HepG2 (cell line): ENCODE measurements around the gene POLR3H.

ENCODE experiments used
- CHCHD3 ChIP-seq: sonication (generic); formaldehyde crosslinking; IDR thresholded peaks from 2 replicates; pipeline ENCODE4 v1.8.0; 2022; ENCODE audit warnings: mild to moderate bottlenecking, missing genetic modification reagents, moderate library complexity
- CTCF ChIP-seq: sonication (generic); formaldehyde crosslinking; IDR thresholded peaks from 2 replicates; pipeline ENCODE4 v1.5.0; 2020; ENCODE audit warnings: mild to moderate bottlenecking, missing genetic modification reagents, moderate library complexity
- MYC ChIP-seq: sonication (generic); formaldehyde crosslinking; IDR thresholded peaks from 2 replicates; pipeline ENCODE4 v1.9.0; 2021; ENCODE audit warnings: missing genetic modification reagents, borderline replicate concordance
- PTBP1 ChIP-seq: fragments of 200-400 bp; formaldehyde crosslinking; IDR thresholded peaks from 2 replicates; pipeline ENCODE4 v1.6.1; 2018; ENCODE audit warnings: low read length, low read depth; ENCODE audit not compliant: poor library complexity, severe bottlenecking
- RAD21 ChIP-seq: fragments of 450-650 bp; formaldehyde crosslinking; IDR thresholded peaks from 2 replicates; pipeline ENCODE4 v1.5.0; 2020; ENCODE audit warnings: mild to moderate bottlenecking
- SP2 ChIP-seq: sonication (generic); formaldehyde crosslinking; IDR thresholded peaks from 2 replicates; pipeline ENCODE4 v1.5.1; 2020; ENCODE audit warnings: mild to moderate bottlenecking, missing genetic modification reagents
- ZNF567 ChIP-seq: sonication (generic); formaldehyde crosslinking; IDR thresholded peaks from 2 replicates; pipeline ENCODE4 v1.8.1; 2023; ENCODE audit warnings: mild to moderate bottlenecking, missing genetic modification reagents, borderline replicate concordance
- ZNF629 ChIP-seq: sonication (generic); formaldehyde crosslinking; conservative IDR thresholded peaks from 2 replicates; pipeline ENCODE4 v1.5.0; 2020; ENCODE audit warnings: missing genetic modification reagents

GRCh38 chr22:41479671-41480396 lies 64.4 kb downstream of the POLR3H start:
- TF ChIP-seq ZNF567 (CRISPR knock-in tag) (no peak), RAD21 (CRISPR knock-in tag) (no peak), PTBP1 (no peak), MYC (no peak), SP2 (CRISPR knock-in tag) (no peak), ZNF629 (CRISPR knock-in tag) (no peak), CTCF (CRISPR knock-in tag) (no peak), CHCHD3 (CRISPR knock-in tag) (no peak)
